HL-60 (cell line): ENCODE data around the gene SMARCB1.

Experiments
- DNase-seq, 2 experiments: peaks; one replicate each; pipeline ENCODE4 v3.0.0-alpha.2; 2010 to 2020; ENCODE audit warnings: low read depth in 1 of 2, low spot score in 1 of 2
- H3K27ac ChIP-seq: fragments of 250-450 bp; sonication (Bioruptor Pico); replicated peaks from 2 replicates; pipeline ENCODE4 v1.5.1; 2020; ENCODE audit warnings: mild to moderate bottlenecking, moderate library complexity
- H3K27me3 ChIP-seq: fragments of 250-450 bp; sonication (Bioruptor Pico); 2 replicates; pipeline ENCODE4 v1.5.1; 2021; ENCODE audit warnings: mild to moderate bottlenecking, moderate library complexity; ENCODE audit not compliant: insufficient read depth, poor library complexity, severe bottlenecking
- H3K4me3 ChIP-seq: replicated peaks from 2 replicates; pipeline ENCODE4 v1.5.1; 2011; ENCODE audit warnings: mild to moderate bottlenecking, control low read depth, low read length; ENCODE audit not compliant: insufficient read depth
- GABPA ChIP-seq: IDR thresholded peaks from 2 replicates; pipeline ENCODE4 v1.6.1; 2012; ENCODE audit warnings: low read depth
- POLR2AphosphoS5 ChIP-seq: IDR thresholded peaks from 2 replicates; pipeline ENCODE4 v1.6.1; 2012; ENCODE audit warnings: low read depth
- SPI1 ChIP-seq: IDR thresholded peaks from 2 replicates; pipeline ENCODE4 v1.6.1; 2012; ENCODE audit warnings: low read depth, mild to moderate bottlenecking, borderline replicate concordance
- TF ChIP-seq, protein P1 (sequence below): IDR thresholded peaks from 2 replicates; pipeline ENCODE4 v1.6.1; 2012; ENCODE audit warnings: low read depth; ENCODE audit not compliant: insufficient replicate concordance
- TF ChIP-seq, protein P2 (sequence below): IDR thresholded peaks from one replicate; pipeline ENCODE4 v1.5.1; 2011; ENCODE audit warnings: low read length, control low read depth, inconsistent platforms; ENCODE audit not compliant: insufficient read depth

The SMARCB1 gene

DNA sequence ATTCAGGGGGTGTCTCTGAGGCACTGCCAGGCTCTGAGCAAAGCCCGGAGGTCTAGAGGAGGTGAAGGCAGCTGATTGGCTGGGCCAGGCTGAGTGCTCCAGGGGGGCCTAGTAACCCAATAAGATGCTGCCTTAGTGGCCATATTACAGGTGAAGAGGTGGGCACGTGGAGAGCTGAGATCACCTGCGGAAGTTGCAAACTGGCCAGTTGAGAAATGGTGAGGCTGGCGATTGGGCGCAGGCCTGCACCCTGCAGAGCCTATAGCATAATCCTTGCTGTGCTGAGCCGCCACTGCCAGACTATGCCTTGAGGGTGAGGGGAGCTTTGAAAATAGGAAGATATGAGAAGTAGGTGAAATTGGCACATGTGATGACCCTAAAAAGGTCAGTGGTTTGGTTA, 30.4 kb downstream of the SMARCB1 start:
- no peaks in the 10 kb centered on the region for H3K27me3 ChIP-seq
- no peak overlapping the region for H3K4me3 ChIP-seq
- no peak overlapping the region for H3K27ac ChIP-seq
- TF ChIP-seq POLR2AphosphoS5 = no peak
- no peak for TF ChIP-seq SPI1
- TF ChIP-seq, protein P1, sequence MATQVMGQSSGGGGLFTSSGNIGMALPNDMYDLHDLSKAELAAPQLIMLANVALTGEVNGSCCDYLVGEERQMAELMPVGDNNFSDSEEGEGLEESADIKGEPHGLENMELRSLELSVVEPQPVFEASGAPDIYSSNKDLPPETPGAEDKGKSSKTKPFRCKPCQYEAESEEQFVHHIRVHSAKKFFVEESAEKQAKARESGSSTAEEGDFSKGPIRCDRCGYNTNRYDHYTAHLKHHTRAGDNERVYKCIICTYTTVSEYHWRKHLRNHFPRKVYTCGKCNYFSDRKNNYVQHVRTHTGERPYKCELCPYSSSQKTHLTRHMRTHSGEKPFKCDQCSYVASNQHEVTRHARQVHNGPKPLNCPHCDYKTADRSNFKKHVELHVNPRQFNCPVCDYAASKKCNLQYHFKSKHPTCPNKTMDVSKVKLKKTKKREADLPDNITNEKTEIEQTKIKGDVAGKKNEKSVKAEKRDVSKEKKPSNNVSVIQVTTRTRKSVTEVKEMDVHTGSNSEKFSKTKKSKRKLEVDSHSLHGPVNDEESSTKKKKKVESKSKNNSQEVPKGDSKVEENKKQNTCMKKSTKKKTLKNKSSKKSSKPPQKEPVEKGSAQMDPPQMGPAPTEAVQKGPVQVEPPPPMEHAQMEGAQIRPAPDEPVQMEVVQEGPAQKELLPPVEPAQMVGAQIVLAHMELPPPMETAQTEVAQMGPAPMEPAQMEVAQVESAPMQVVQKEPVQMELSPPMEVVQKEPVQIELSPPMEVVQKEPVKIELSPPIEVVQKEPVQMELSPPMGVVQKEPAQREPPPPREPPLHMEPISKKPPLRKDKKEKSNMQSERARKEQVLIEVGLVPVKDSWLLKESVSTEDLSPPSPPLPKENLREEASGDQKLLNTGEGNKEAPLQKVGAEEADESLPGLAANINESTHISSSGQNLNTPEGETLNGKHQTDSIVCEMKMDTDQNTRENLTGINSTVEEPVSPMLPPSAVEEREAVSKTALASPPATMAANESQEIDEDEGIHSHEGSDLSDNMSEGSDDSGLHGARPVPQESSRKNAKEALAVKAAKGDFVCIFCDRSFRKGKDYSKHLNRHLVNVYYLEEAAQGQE = no peak
- TF ChIP-seq, protein P2, sequence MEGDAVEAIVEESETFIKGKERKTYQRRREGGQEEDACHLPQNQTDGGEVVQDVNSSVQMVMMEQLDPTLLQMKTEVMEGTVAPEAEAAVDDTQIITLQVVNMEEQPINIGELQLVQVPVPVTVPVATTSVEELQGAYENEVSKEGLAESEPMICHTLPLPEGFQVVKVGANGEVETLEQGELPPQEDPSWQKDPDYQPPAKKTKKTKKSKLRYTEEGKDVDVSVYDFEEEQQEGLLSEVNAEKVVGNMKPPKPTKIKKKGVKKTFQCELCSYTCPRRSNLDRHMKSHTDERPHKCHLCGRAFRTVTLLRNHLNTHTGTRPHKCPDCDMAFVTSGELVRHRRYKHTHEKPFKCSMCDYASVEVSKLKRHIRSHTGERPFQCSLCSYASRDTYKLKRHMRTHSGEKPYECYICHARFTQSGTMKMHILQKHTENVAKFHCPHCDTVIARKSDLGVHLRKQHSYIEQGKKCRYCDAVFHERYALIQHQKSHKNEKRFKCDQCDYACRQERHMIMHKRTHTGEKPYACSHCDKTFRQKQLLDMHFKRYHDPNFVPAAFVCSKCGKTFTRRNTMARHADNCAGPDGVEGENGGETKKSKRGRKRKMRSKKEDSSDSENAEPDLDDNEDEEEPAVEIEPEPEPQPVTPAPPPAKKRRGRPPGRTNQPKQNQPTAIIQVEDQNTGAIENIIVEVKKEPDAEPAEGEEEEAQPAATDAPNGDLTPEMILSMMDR = no peak
- no peak for DNase-seq

DNA sequence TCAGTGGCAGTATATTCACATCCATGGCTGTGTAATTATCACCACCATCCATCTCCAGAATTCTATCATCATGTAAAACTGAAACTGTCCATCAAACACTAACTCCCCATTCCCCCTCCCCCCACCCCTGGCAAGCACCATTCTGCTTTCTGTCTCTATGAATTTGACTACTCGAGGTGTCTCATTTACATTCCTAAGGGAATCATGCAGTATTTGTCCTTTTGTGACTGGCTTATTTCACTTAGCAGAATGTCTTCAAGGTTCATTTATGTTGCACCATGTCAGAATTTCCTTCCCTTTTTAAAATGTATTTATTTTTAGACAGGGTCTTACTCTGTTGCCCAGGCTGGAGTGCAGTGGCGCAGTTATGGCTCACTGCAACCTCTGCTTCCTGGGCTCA, 31.8 kb downstream of the SMARCB1 start:
- no peak for TF ChIP-seq POLR2AphosphoS5
- TF ChIP-seq, protein P2 = no peak
- TF ChIP-seq GABPA = no peak
- no peak for TF ChIP-seq SPI1
- TF ChIP-seq, protein P1 = no peak
- Histone ChIP-seq H3K27ac (no peak overlapping the region), H3K4me3 (no peak overlapping the region), H3K27me3 (no peaks in the 10 kb centered on the region)
- DNase-seq = no peak

DNA sequence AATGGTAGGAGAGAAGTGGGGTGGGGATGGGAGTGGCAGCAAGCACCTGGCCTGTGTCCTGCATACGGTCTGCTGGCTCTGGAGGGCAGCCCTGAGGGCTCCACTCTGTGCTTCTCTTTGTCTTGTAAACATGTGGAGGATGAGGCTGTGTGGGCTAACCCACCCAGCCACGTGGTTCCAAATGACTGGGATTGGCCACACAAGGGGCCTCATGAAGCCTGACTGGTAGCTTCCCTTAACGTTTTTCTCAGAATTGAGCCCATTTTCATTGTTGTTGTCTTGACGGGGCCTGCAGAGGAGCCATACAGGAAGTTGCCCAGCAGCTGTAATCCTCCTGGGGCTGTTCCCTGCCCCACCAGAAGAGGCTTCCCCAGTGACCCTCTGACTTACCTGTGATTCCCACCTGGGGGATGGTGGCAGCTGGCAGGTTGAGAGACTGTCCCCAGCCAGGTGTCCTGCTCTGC, 34.0 kb downstream of the SMARCB1 start:
- Histone ChIP-seq H3K27ac (no peak overlapping the region), H3K27me3 (no peaks in the 10 kb centered on the region), H3K4me3 (no peak overlapping the region)
- no peak for TF ChIP-seq GABPA
- no peak for TF ChIP-seq SPI1
- TF ChIP-seq, protein P1 = no peak
- TF ChIP-seq POLR2AphosphoS5 = no peak
- TF ChIP-seq, protein P2 = no peak
- no peak for DNase-seq
